PC-9 (cell line): ENCODE measurements around the gene SLC30A7. TPM values are rescaled to one million over a fixed set of nuclear protein-coding genes. Genes with fewer than 3 reads are reported as not detected.
A peak's percentile ranks its signal among the peaks of the same experiment; 100 is the strongest.
"Not testable (repeated sequence)": the region's sequence is repeated elsewhere in the genome, so short reads cannot be mapped to it uniquely, and the experiment has no call there.

Experiments used
- BruUV-seq: library from RNA; stranded (reverse); fragments of 400-500 nt; replicated peaks from 2 replicates; lab custom pipeline; 2021; lab: Mats Ljungman, UMichigan
- CTCF ChIA-PET: fragments of 300-600 bp; sonication (Branson Sonifier 250); formaldehyde crosslinking; loops from one replicate; lab custom pipeline; 2022; ENCODE audit warnings: antibody characterized with exemption; lab: Charles Lee
- POLR2A ChIA-PET: fragments of 300-600 bp; sonication (Branson Sonifier 250); formaldehyde crosslinking; loops from one replicate; lab custom pipeline; 2022; ENCODE audit warnings: antibody characterized with exemption; ENCODE audit not compliant: unreplicated experiment; lab: Charles Lee
- DNase-seq, 2 experiments: peaks; one replicate each; pipeline versions ENCODE4 v3.0.0 to v3.0.0-alpha.2; 2015 to 2022; ENCODE audit warnings: mixed read lengths in 1 of 2
- H2AFZ ChIP-seq: fragments of 200-600 bp; sonication (generic); 2 replicates; pipeline ENCODE4 v1.8.1; 2017; ENCODE audit warnings: antibody characterized with exemption
- H3F3A ChIP-seq: fragments of 200-600 bp; sonication (generic); 2 replicates; pipeline ENCODE4 v1.8.1; 2017; ENCODE audit warnings: antibody characterized with exemption, mild to moderate bottlenecking, low read depth; ENCODE audit not compliant: insufficient read depth
- H3K27ac ChIP-seq: fragments of 200-600 bp; sonication (generic); 2 replicates; pipeline ENCODE4 v1.6.1; 2016; ENCODE audit warnings: mixed run types
- H3K27me3 ChIP-seq: fragments of 200-600 bp; sonication (generic); 2 replicates; pipeline ENCODE4 v1.6.1; 2016; ENCODE audit warnings: low read depth, mixed run types; ENCODE audit not compliant: insufficient read depth
- H3K36me3 ChIP-seq: fragments of 200-600 bp; sonication (generic); 2 replicates; pipeline ENCODE4 v1.6.1; 2016; ENCODE audit warnings: low read depth, mixed run types
- H3K4me1 ChIP-seq: fragments of 200-600 bp; sonication (generic); replicated peaks from 2 replicates; pipeline ENCODE4 v1.6.1; 2016; ENCODE audit warnings: mixed run types; ENCODE audit not compliant: insufficient read depth
- H3K4me2 ChIP-seq: fragments of 200-600 bp; sonication (generic); 2 replicates; pipeline ENCODE4 v1.6.1; 2017; ENCODE audit warnings: mixed run types
- H3K4me3 ChIP-seq: fragments of 200-600 bp; sonication (generic); 2 replicates; pipeline ENCODE4 v1.6.1; 2016; ENCODE audit warnings: mixed run types
- H3K79me2 ChIP-seq: fragments of 200-600 bp; sonication (generic); 2 replicates; pipeline ENCODE4 v1.6.1; 2017; ENCODE audit warnings: low read depth, mixed run types
- H3K9me2 ChIP-seq: fragments of 200-600 bp; sonication (generic); 2 replicates; pipeline ENCODE4 v1.8.1; 2017; ENCODE audit warnings: mild to moderate bottlenecking; ENCODE audit not compliant: insufficient read depth
- H3K9me3 ChIP-seq: fragments of 200-600 bp; sonication (generic); 2 replicates; pipeline ENCODE4 v1.8.1; 2016; ENCODE audit warnings: low read depth; ENCODE audit not compliant: insufficient read depth
- H4K20me1 ChIP-seq: fragments of 200-600 bp; sonication (generic); 2 replicates; pipeline ENCODE4 v1.8.1; 2017; ENCODE audit not compliant: insufficient read depth
- EZH2 ChIP-seq: fragments of 200-600 bp; sonication (generic); IDR thresholded peaks from 2 replicates; pipeline ENCODE4 v1.8.0; 2017; ENCODE audit warnings: antibody characterized with exemption, low read depth
- intact Hi-C: fragments of 100-400 bp; cut with micrococcal nuclease; formaldehyde crosslinking; loops from one replicate; pipeline ENCODE4 v1.10.0; 2022; ENCODE audit not compliant: unreplicated experiment
- total RNA-seq: library from RNA; stranded (reverse); gene quantifications from 2 replicates; pipeline ENCODE4 v1.2.3, GENCODE V29; 2021
- TF ChIP-seq, protein P1 (sequence below): fragments of 200-600 bp; sonication (generic); conservative IDR thresholded peaks from 2 replicates; pipeline ENCODE4 v1.6.1; 2017; ENCODE audit warnings: mixed run types, antibody characterized with exemption, mild to moderate bottlenecking, moderate library complexity

The SLC30A7 gene
- total RNA-seq, 1 experiment from 2014 or later, result 27.4 TPM

DNA sequence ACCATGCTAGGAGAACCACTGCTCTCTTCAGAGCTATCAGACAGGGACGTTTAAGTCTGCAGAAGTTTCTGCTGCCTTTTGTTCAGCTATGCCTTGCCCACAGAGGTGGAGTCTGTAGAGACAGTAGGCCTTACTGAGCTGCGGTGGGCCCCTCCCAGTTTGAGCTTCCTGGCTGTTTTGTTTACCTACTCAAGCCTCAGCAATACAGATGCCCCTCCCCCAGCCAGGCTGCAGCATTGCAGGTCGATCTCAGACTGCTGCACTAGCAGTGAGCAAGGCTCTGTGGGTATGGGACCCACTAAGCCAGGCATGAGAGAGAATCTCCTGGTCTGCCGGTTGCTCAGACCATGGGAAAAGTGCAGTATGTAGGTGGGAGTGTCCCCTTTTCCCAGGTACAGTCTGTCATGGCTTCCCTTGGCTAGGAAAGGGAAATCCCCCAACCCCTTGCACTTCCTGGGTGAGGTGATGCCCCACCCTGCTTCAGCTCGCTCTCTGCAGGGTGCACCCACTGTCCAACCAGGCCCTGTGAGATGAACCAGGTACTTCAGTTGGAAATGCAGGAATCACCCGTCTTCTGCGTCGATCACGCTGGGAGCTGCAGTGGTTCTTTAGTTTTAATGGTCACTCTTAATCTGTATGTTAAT is 53.7 kb downstream of the SLC30A7 start:
- DNase-seq, result peak in 1 of 2 experiments; percentile 69
- H3K79me2 ChIP-seq, result peaks cover 28% of the 10 kb centered on the region; the same call in 1 of the 2 replicates
- peaks cover 14% of the 10 kb centered on the region for H4K20me1 ChIP-seq
- H3F3A ChIP-seq, H3K9me3 ChIP-seq, H3K27ac ChIP-seq, H3K27me3 ChIP-seq, H3K9me2 ChIP-seq, H2AFZ ChIP-seq, intact Hi-C loops, BruUV-seq, H3K4me3 ChIP-seq: not testable (repeated sequence)
- H3K4me1 ChIP-seq, result peaks cover 11% of the 10 kb centered on the region; the same call in 1 of the 2 replicates
- 0 out of 2 replicates have a peak overlapping the region, but pooled peaks have one; percentile 4 for H3K4me2 ChIP-seq
- peaks cover 18% of the 10 kb centered on the region; the same call in 1 of the 2 replicates for H3K36me3 ChIP-seq
- CTCF ChIA-PET, result interaction anchor here (0.5 to 1.7 kb wide), 4 partner anchors 55 to 339 kb away, joined by 3 to 5 read pairs (median 3); partner anchors contain the start of gene EXTL2
- POLR2A ChIA-PET, result interaction anchor here (0.6 kb wide), 2 partner anchors 11 to 25 kb away, joined by 3 to 4 read pairs; no protein-coding TSS in a partner anchor

GRCh38 chr1:100950337-100950736 is 54.4 kb downstream of the SLC30A7 start:
- POLR2A ChIA-PET, result no interaction called here
- DNase-seq, result no peak
- no peak overlapping the region for H3K27ac ChIP-seq
- no peaks in the 10 kb centered on the region for H3K27me3 ChIP-seq
- CTCF ChIA-PET, result interaction anchor here (1.7 kb wide), 1 partner anchor 338 kb away, joined by 5 read pairs; no protein-coding TSS in a partner anchor
- TF ChIP-seq, protein P1, sequence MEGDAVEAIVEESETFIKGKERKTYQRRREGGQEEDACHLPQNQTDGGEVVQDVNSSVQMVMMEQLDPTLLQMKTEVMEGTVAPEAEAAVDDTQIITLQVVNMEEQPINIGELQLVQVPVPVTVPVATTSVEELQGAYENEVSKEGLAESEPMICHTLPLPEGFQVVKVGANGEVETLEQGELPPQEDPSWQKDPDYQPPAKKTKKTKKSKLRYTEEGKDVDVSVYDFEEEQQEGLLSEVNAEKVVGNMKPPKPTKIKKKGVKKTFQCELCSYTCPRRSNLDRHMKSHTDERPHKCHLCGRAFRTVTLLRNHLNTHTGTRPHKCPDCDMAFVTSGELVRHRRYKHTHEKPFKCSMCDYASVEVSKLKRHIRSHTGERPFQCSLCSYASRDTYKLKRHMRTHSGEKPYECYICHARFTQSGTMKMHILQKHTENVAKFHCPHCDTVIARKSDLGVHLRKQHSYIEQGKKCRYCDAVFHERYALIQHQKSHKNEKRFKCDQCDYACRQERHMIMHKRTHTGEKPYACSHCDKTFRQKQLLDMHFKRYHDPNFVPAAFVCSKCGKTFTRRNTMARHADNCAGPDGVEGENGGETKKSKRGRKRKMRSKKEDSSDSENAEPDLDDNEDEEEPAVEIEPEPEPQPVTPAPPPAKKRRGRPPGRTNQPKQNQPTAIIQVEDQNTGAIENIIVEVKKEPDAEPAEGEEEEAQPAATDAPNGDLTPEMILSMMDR, result no peak
- TF ChIP-seq EZH2, result no peak
- intact Hi-C loops, result no loop called here
- peaks cover 15% of the 10 kb centered on the region; the same call in 1 of the 2 replicates for H3K36me3 ChIP-seq
- no peaks in the 10 kb centered on the region for H3K9me3 ChIP-seq
- H3K79me2 ChIP-seq, result peaks cover 28% of the 10 kb centered on the region; the same call in 1 of the 2 replicates
- H3K4me3 ChIP-seq, result no peak overlapping the region
- no peak overlapping the region for H2AFZ ChIP-seq
- H3K9me2 ChIP-seq, result peaks cover 4% of the 10 kb centered on the region; the same call in 1 of the 2 replicates
- H3K4me1 ChIP-seq, result peaks cover 18% of the 10 kb centered on the region
- no peaks in the 10 kb centered on the region for H3F3A ChIP-seq
- no TSS peak for BruUV-seq
- peaks cover 15% of the 10 kb centered on the region for H4K20me1 ChIP-seq
- no peak overlapping the region for H3K4me2 ChIP-seq

DNA sequence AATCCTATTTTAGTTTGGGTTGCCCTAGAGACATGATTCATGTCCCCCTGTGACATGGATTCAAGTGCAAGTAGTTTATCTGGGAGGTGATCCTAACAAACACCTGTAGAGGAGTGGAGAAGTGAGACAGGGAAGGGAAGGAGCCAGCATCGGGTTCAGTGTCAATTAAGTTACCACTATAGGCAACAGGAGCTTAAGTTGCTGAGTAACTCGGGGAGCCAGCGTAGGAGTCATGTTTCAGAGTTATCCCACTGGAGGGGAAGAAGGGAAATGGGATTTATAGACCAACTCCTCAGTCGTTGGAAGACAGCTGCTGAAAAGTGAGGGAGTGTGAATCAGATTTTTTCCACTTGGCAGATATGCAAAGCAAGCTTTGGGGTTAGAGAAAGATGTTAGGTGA is 54.9 kb downstream of the SLC30A7 start:
- Histone ChIP-seq H3K4me1 (peaks cover 21% of the 10 kb centered on the region), H3K27ac (no peak overlapping the region), H3K4me2 (no peak overlapping the region), H3K79me2 (peaks cover 26% of the 10 kb centered on the region; the same call in 1 of the 2 replicates), H3K9me3 (no peaks in the 10 kb centered on the region), H2AFZ (no peak overlapping the region), H3K9me2 (peaks cover 4% of the 10 kb centered on the region; the same call in 1 of the 2 replicates), H3K27me3 (no peaks in the 10 kb centered on the region), H3F3A (no peaks in the 10 kb centered on the region), H3K4me3 (no peak overlapping the region), H4K20me1 (peaks cover 17% of the 10 kb centered on the region), H3K36me3 (peaks cover 15% of the 10 kb centered on the region; the same call in 1 of the 2 replicates)
- no TSS peak for BruUV-seq
- ChIA-PET POLR2A (no interaction called here), CTCF (no interaction called here)
- DNase-seq, result no peak
- intact Hi-C loops, result no loop called here
- no peak for TF ChIP-seq EZH2
- TF ChIP-seq, protein P1, result no peak
